Right lobe of liver (tissue), 6 donors: ENCODE results near the gene JAKMIP1. TPM values are rescaled to one million over a fixed set of nuclear protein-coding genes. Genes with fewer than 3 reads are reported as not detected.
A peak's percentile ranks its signal among the peaks of the same experiment; 100 is the strongest.

Source experiments
- ATAC-seq, 4 donors: fragments of 200-7000 bp; cut with Tn5 transposase; one replicate each; pipeline ENCODE4 v1.9.1; 2020; ENCODE audit warnings: mild to moderate bottlenecking in 4 of 4, moderate library complexity in 4 of 4
- DNase-seq, 3 donors: peaks; one replicate each; pipeline ENCODE4 v3.0.0-alpha.2; 2020
- H3K27ac ChIP-seq, 3 donors: fragments of 200-600 bp; one replicate each; pipeline ENCODE4 v1.8.0; 2022
- H3K27me3 ChIP-seq, 2 donors: fragments of 200-600 bp; one replicate each; pipeline ENCODE4 v1.8.0; 2022
- H3K36me3 ChIP-seq, 4 donors: fragments of 200-600 bp; sonication (generic) in 1 of 4; one replicate each; pipeline versions ENCODE4 v1.5.1 to v1.8.0; 2017 to 2022; ENCODE audit warnings: control low read depth in 1 of 4
- H3K4me1 ChIP-seq, 4 donors: fragments of 200-600 bp; sonication (generic) in 1 of 4; one replicate each; pipeline versions ENCODE4 v1.5.1 to v1.8.0; 2017 to 2022; ENCODE audit warnings: control low read depth in 1 of 4
- H3K4me3 ChIP-seq, 3 donors: fragments of 200-600 bp; one replicate each; pipeline ENCODE4 v1.8.0; 2022
- H3K9me3 ChIP-seq, 4 donors: fragments of 200-600 bp; sonication (generic) in 1 of 4; one replicate each; pipeline versions ENCODE4 v1.5.1 to v1.8.0; 2017 to 2022; ENCODE audit warnings: control low read depth in 1 of 4
- CTCF ChIP-seq, 4 donors: fragments of 200-600 bp in 3 of 4; fragments of 450-650 bp in 1 of 4; IDR thresholded peaks; one replicate each; pipeline versions ENCODE4 v1.5.1 to v1.8.0; 2016 to 2022; ENCODE audit warnings: antibody characterized with exemption in 4 of 4, mild to moderate bottlenecking in 2 of 4
- POLR2A ChIP-seq: fragments of 450-650 bp; IDR thresholded peaks from one replicate; pipeline ENCODE4 v1.6.1; 2017; ENCODE audit warnings: antibody characterized with exemption, mild to moderate bottlenecking
- WGBS: methylation state at CpG from one replicate; pipeline ENCODE4 v1.1.6; 2018; ENCODE audit warnings: low coverage, low lambda C conversion rate; ENCODE audit not compliant: insufficient coverage; ENCODE audit errors: missing lambda C conversion rate; 5-methylcytosine and 5-hydroxymethylcytosine counted together
- intact Hi-C, 2 donors: fragments of 100-400 bp; cut with DNase I; formaldehyde crosslinking; loops; one replicate each; pipeline versions ENCODE4 v1.11.2 to v1.14.1; 2022
- total RNA-seq, 6 experiments: library from RNA; depleted of rRNA in 2 of 6; stranded (reverse); fragments of >200 nt in 2 of 6; fragmentation: NEBNext Ultra II Directional in 3 of 6; extraction: Animal tissue kit (Norgen Biotek cat#: 25700) in 3 of 6; gene quantifications; one replicate each; pipeline versions ENCODE4 v1.1.0 to v1.2.4, GENCODE V29; 2016 to 2023
- donor health status: DM: no; HTN: yes; CAD: no.
- donor health status: DM: no; HTN: no; CAD: no.
- donor health status: DM: no; HTN: no; CAD: no.
- donor health status: DM: no; HTN: yes; CAD: no.
- donor health status: DM: no; HTN: yes; CAD: no.

Gene JAKMIP1
- total RNA-seq, 6 experiments from 2014 or later = 0.12 TPM; not detected in 5

DNA sequence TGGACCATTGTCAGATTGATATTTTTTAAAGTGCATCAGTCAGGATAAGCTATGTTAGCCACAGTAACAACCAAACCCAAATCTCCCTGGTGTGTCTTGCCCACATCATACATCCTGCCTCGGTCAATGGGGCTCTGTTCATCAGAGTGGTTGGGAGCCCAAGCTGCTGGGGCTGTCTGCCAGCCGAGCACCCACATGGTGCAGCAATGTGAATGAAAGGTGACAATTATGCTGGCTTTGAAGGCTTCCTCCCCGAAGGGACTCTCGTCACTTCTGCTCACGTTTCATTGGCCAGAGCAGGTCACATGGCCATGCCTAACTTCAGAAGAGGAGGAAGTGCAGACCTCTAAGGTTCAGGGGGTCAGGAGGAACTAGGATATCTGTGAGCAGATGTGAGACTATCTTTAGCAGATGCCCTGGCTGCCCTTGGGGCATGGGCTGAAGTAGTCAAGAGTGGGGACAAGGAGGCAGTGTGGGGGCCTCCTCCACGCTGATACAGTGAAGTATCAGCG is 1.3 kb upstream of the JAKMIP1 start:
- DNase-seq = no peak
- no peak overlapping the region for H3K4me3 ChIP-seq
- H3K9me3 ChIP-seq = no peaks in the 10 kb centered on the region
- no peak for ATAC-seq
- TF ChIP-seq CTCF (IDR thresholded peaks at IDR 0.05) (no peak), POLR2A (no peak)
- no peaks in the 10 kb centered on the region for H3K36me3 ChIP-seq
- H3K4me1 ChIP-seq = peaks cover 0 to 10% (median 0%) of the 10 kb centered on the region in 4 donors
- intact Hi-C loops = no loop called here
- WGBS = 48% methylated on average over 3 of the region's 7 CpGs
- H3K27ac ChIP-seq = no peak overlapping the region
- peaks cover 0 to 5% of the 10 kb centered on the region in 2 donors for H3K27me3 ChIP-seq

DNA sequence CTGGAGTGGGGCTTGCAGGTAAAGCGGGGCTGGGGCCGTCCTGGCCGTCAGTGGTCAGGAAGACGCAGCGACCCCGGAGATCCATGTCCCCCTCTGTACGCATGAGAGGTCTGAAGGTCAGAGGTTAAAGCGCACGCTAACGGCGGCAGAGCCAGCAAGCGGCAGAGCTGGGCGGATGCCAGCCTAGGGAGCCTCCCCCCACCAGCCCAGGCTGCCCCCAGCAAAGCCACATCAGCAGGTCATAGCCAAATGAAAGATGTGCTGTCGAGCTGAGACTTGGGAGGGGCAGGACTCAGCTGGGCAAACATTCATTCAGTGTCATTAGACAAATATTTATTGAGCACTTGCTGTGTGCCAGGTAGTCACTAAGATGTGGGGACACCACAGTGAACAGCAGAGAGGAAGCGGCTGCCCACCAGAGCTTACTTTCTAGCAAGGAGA is 593 bp upstream of the JAKMIP1 start:
- Histone ChIP-seq H3K4me1 (peaks cover 0 to 10% (median 0%) of the 10 kb centered on the region in 4 donors), H3K27ac (no peak overlapping the region), H3K36me3 (no peaks in the 10 kb centered on the region), H3K4me3 (peak overlapping the region in 2 of 3 donors; percentile 14 to 52), H3K9me3 (no peaks in the 10 kb centered on the region), H3K27me3 (peaks cover 0 to 5% of the 10 kb centered on the region in 2 donors)
- peak in 1 of 4 donors; percentile 35 for ATAC-seq
- TF ChIP-seq POLR2A (no peak), CTCF (IDR thresholded peaks at IDR 0.05) (no peak)
- intact Hi-C loops = no loop called here
- 46% methylated on average over 2 of the region's 15 CpGs for WGBS
- DNase-seq = no peak

DNA sequence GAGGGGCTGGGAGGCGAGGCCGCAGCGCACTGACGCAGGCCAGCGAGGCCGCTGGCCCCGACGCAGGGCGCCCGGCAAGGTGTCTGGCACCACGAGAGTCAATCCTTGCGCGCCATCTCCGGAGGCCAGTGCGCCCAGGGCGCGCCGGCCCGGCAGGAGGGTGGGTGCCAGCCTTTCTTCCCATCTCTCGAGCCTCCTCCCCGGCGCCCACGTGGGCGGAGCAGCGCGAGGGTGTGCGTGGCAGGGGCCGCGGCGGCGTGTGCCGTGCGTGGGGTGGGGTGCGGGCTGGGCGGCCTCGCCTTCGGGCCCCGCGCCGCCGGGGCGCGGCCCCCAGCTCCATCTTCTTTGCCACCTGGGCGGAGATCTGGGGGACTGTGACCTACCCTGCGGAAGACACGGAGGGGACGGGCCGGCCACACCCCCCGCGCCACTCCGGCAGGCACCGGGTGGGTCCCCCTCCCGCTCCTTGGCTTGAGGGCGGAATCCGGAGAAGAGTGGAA is 877 bp downstream of the JAKMIP1 start:
- DNase-seq (no peak), ATAC-seq (no peak)
- Histone ChIP-seq H3K4me3 (no peak overlapping the region), H3K27me3 (peaks cover 0 to 5% of the 10 kb centered on the region in 2 donors), H3K36me3 (no peaks in the 10 kb centered on the region), H3K4me1 (peaks cover 0 to 10% (median 0%) of the 10 kb centered on the region in 4 donors), H3K27ac (no peak overlapping the region), H3K9me3 (no peaks in the 10 kb centered on the region)
- no CpG with 5 or more reads among the region's 55 CpGs for WGBS
- intact Hi-C loops = no loop called here
- TF ChIP-seq CTCF (IDR thresholded peaks at IDR 0.05) = no peak
- TF ChIP-seq POLR2A = no peak

DNA sequence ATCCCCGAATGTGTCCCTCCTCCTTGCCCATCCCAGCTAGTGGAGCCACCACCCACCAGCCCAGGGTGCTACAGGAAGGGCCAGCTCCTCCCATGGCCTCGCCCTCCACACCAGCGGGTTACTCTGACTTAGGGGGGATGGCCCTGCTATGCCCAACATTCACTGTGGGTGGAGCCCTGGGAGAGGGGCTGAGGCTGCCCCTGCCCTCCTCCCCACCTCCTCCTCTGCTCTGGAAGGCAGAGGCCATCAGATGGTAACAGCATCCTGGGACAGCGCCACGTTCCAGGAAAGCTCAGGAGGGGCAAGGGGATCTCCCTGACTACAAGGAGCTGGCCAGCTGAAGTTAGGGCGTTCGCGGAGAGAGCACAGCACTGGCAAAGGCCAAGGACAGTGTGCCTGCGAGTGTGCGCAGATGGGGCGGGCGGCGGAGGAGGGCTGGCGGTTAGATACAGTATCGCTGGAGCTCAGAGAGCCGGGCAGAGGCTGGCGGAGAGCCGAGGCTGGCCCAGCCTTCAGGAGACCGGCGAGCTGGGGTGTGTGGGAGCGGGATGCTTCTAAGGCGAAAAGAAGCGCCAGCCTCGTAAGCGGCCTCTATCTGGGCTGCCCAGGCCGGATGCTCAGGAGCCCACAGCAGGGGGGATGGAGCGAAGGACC is 1.5 kb downstream of the JAKMIP1 start:
- no peaks in the 10 kb centered on the region for H3K9me3 ChIP-seq
- no peak overlapping the region for H3K27ac ChIP-seq
- intact Hi-C loops = no loop called here
- DNase-seq = no peak
- WGBS = 5% methylated on average over 15 of the region's 27 CpGs
- peaks cover 0 to 5% of the 10 kb centered on the region in 2 donors for H3K27me3 ChIP-seq
- H3K4me3 ChIP-seq = no peak overlapping the region
- TF ChIP-seq POLR2A (no peak), CTCF (IDR thresholded peaks at IDR 0.05) (no peak)
- ATAC-seq = peak in 1 of 4 donors; percentile 19
- peaks cover 0 to 10% (median 0%) of the 10 kb centered on the region in 4 donors for H3K4me1 ChIP-seq
- H3K36me3 ChIP-seq = no peaks in the 10 kb centered on the region
